Activated CD8-positive, alpha-beta T cell treated with anti-CD3 and anti-CD28 coated beads for 36 hours (primary cell): ENCODE measurements around the gene RSAD1. TPM values are rescaled to one million over a fixed set of nuclear protein-coding genes. Genes with fewer than 3 reads are reported as not detected.

ENCODE experiments used
- ATAC-seq: fragments of 200-7000 bp; cut with Tn5 transposase; one replicate; pipeline ENCODE4 v1.10.0; 2021; ENCODE audit warnings: mild to moderate bottlenecking, moderate library complexity
- CTCF ChIA-PET: fragments of 350-600 bp; sonication (Branson Sonifier 250); formaldehyde crosslinking; loops from one replicate; lab custom pipeline; 2021; ENCODE audit warnings: antibody characterized with exemption; lab: Charles Lee
- POLR2A ChIA-PET: fragments of 350-600 bp; sonication (Branson Sonifier 250); formaldehyde crosslinking; loops from one replicate; lab custom pipeline; 2021; ENCODE audit warnings: antibody characterized with exemption; lab: Charles Lee
- DNase-seq: peaks from one replicate; pipeline ENCODE4 v3.0.0-alpha.2; 2020
- H3K27ac Mint-ChIP-seq: one replicate; pipeline ENCODE4 v1.8.0; 2021; ENCODE audit warnings: mild to moderate bottlenecking, mixed read lengths
- H3K27me3 Mint-ChIP-seq: one replicate; pipeline ENCODE4 v1.8.0; 2021; ENCODE audit warnings: mixed read lengths
- H3K36me3 Mint-ChIP-seq: one replicate; pipeline ENCODE4 v1.8.0; 2021; ENCODE audit warnings: low read depth, mixed read lengths
- H3K4me1 Mint-ChIP-seq: one replicate; pipeline ENCODE4 v1.8.0; 2021; ENCODE audit warnings: low read depth, mixed read lengths
- H3K4me3 Mint-ChIP-seq: one replicate; pipeline ENCODE4 v1.8.0; 2021; ENCODE audit warnings: mild to moderate bottlenecking, moderate library complexity, mixed read lengths
- H3K9me3 Mint-ChIP-seq: one replicate; pipeline ENCODE4 v1.8.0; 2021; ENCODE audit warnings: mixed read lengths
- CTCF ChIP-seq: fragments of 200-600 bp; IDR thresholded peaks from one replicate; pipeline ENCODE4 v1.8.0; 2022; ENCODE audit warnings: antibody characterized with exemption, mild to moderate bottlenecking
- intact Hi-C: fragments of 100-400 bp; cut with micrococcal nuclease; formaldehyde crosslinking; loops from one replicate; pipeline ENCODE4 v1.10.0; 2022
- total RNA-seq, 2 experiments: library from RNA; stranded (reverse); gene quantifications; one replicate each; pipeline ENCODE4 v1.2.3, GENCODE V29; 2021

Gene RSAD1
- total RNA-seq, 2 experiments from 2014 or later, result 39.2 to 40.7 TPM

DNA sequence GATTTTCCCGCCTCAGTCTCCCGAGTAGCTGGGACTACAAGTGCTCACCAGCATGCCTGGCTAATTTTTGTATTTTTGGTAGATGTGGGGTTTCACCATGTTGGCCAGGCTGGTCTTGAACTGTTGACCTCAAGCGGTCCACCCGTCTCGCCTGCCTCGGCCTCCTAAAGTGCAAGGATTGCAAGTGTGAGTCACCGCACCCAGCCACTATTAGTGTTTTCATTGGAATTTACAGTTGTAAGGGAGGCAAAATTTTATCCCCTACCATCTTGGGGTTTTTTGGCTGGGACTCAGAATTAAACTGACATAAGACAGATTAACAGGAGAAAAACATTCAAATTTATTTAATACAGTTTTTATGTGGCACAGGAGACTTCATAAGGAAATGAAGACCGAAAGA is 17.3 kb downstream of the RSAD1 start:
- H3K27me3 Mint-ChIP-seq, result no peaks in the 10 kb centered on the region
- POLR2A ChIA-PET, result interaction anchor here (1.1 kb wide), 1 partner anchor 11 kb away, joined by 3 read pairs; no protein-coding TSS in a partner anchor
- CTCF ChIA-PET, result interaction anchor here (1.4 kb wide), 1 partner anchor 12 kb away, joined by 6 read pairs; no protein-coding TSS in a partner anchor
- no peak for DNase-seq
- intact Hi-C loops, result no loop called here
- H3K36me3 Mint-ChIP-seq, result no peaks in the 10 kb centered on the region
- no peaks in the 10 kb centered on the region for H3K9me3 Mint-ChIP-seq
- no peak overlapping the region for H3K27ac Mint-ChIP-seq
- TF ChIP-seq CTCF, result no peak
- no peak overlapping the region for H3K4me3 Mint-ChIP-seq
- H3K4me1 Mint-ChIP-seq, result no peaks in the 10 kb centered on the region
- ATAC-seq, result no peak

- no peak for DNase-seq
- Mint-ChIP-seq H3K4me3 (no peak overlapping the region), H3K4me1 (peaks cover 4% of the 10 kb centered on the region), H3K9me3 (no peaks in the 10 kb centered on the region), H3K36me3 (no peaks in the 10 kb centered on the region), H3K27ac (no peak overlapping the region), H3K27me3 (no peaks in the 10 kb centered on the region)
- intact Hi-C loops, result no loop called here
- no peak for ATAC-seq
- no peak for TF ChIP-seq CTCF
- POLR2A ChIA-PET, result no interaction called here
- CTCF ChIA-PET, result interaction anchor here (0.6 to 1.8 kb wide), 3 partner anchors 15 to 136 kb away, joined by 3 to 5 read pairs (median 4); partner anchors contain the start of gene RSAD1
Observed at GRCh38 chr17:50498021-50498874, 19.6 kb downstream of the RSAD1 start.

DNA sequence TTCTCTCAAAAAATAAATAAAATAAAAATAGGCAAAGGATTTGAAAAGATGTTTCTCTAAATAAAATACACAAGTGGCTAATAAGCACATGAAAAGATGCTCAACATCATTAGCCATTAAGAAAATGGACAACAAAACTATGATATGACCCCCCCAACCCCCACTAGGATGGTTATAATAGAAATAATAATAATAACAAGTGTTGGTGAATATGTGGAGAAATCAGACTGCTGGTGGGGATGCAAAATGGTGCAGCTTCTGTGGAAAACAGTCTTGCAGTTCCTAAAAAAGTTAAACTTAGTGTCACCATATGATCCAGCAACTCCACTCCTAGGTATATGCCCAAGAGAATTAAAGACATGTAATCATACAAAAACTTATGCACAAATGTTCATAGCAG is 20.6 kb downstream of the RSAD1 start:
- ATAC-seq, result no peak
- intact Hi-C loops, result no loop called here
- Mint-ChIP-seq H3K4me3 (no peak overlapping the region), H3K27me3 (no peaks in the 10 kb centered on the region), H3K27ac (no peak overlapping the region), H3K9me3 (no peaks in the 10 kb centered on the region), H3K36me3 (no peaks in the 10 kb centered on the region), H3K4me1 (peaks cover 12% of the 10 kb centered on the region)
- POLR2A ChIA-PET, result no interaction called here
- CTCF ChIA-PET, result no interaction called here
- no peak for DNase-seq
- no peak for TF ChIP-seq CTCF

DNA sequence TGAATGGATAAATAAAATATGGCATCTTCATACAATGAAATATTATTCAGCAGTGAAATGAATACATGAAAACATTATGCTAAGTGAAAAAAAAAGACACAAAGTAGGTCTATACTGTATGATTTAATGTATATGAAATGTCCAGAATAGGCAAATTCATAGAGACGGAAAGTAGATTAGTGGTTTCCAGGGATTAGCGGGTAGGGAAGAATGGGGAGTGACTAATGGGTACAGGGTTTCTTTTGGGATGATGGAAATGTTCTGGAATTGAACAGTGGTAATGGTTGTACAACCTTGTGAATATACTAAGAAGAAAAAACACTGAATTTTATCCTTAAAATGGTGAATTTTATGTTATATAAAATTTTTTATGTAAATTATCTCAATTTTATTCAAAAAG is 21.1 kb downstream of the RSAD1 start:
- DNase-seq (no peak), ATAC-seq (no peak)
- no peaks in the 10 kb centered on the region for H3K27me3 Mint-ChIP-seq
- ChIA-PET CTCF (interaction anchor here (6.9 kb wide), 1 partner anchor 21 kb away, joined by 40 read pairs; the partner anchor contains the start of gene RSAD1), POLR2A (no interaction called here)
- no peak overlapping the region for H3K4me3 Mint-ChIP-seq
- TF ChIP-seq CTCF, result no peak
- H3K27ac Mint-ChIP-seq, result no peak overlapping the region
- H3K4me1 Mint-ChIP-seq, result peaks cover 16% of the 10 kb centered on the region
- H3K9me3 Mint-ChIP-seq, result no peaks in the 10 kb centered on the region
- H3K36me3 Mint-ChIP-seq, result no peaks in the 10 kb centered on the region
- intact Hi-C loops, result no loop called here

DNA sequence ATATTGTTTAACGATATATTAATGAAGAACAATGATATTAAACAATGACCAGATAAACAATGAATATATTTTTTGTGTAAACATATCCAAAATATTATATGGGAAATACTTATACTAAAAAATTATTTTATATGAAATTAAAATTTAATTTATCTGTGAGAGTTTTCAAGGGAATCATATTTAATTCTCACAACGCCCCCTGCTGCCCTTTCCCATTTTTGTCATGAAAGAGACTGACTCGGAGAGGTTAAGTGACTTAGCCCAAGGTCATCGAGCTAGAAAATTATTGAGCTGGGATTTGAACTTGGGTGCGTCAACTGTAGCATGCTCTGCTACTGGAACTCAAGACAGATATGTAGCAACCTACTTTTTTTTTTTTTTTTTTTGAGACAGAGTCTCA is 22.4 kb downstream of the RSAD1 start:
- no peak for ATAC-seq
- ChIA-PET POLR2A (interaction anchor here (0.6 kb wide), 1 partner anchor 120 kb away, joined by 3 read pairs; no protein-coding TSS in a partner anchor), CTCF (interaction anchor here (0.6 to 6.9 kb wide), 16 partner anchors 8 to 282 kb away, joined by 3 to 50 read pairs (median 5); partner anchors contain the start of genes LRRC59, RSAD1 and SPATA20)
- Mint-ChIP-seq H3K4me3 (no peak overlapping the region), H3K9me3 (no peaks in the 10 kb centered on the region), H3K27me3 (no peaks in the 10 kb centered on the region), H3K4me1 (peaks cover 22% of the 10 kb centered on the region), H3K36me3 (no peaks in the 10 kb centered on the region), H3K27ac (no peak overlapping the region)
- intact Hi-C loops, result no loop called here
- TF ChIP-seq CTCF, result peak; percentile 48
- DNase-seq, result peak; percentile 65
